GM18526 (cell line): ENCODE results near the gene UGT1A10.

ENCODE experiments used
- POLR2A ChIP-seq: IDR thresholded peaks from 3 replicates; pipeline ENCODE4 v1.6.1; 2011; ENCODE audit not compliant: insufficient read length; ENCODE audit errors: extremely low read depth

UGT1A10 gene

DNA sequence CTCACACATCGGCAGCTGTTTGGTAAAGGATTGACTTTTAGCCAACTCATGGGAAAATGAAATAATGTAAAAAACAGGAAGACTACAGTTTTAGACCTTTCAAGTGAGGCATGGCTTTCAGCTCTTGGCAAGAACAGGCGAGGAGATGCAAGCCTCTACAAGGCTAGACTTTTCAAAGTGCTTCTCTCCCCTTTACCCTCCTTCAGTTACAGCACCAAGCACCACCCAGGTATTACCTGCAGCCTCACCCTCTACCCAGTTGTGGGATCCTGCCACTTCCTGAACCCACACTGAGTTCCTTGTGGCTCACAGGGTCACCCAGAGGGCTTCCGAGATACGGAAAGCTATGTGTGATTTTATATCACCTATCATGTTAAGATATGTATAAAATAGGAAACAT is 14.7 kb downstream of the UGT1A10 start:
- TF ChIP-seq POLR2A: no peak

GRCh38 chr2:233651430-233651829 is 15.2 kb downstream of the UGT1A10 start:
- TF ChIP-seq POLR2A: no peak

GRCh38 chr2:233654501-233654900 is 18.3 kb downstream of the UGT1A10 start:
- no peak for TF ChIP-seq POLR2A

DNA sequence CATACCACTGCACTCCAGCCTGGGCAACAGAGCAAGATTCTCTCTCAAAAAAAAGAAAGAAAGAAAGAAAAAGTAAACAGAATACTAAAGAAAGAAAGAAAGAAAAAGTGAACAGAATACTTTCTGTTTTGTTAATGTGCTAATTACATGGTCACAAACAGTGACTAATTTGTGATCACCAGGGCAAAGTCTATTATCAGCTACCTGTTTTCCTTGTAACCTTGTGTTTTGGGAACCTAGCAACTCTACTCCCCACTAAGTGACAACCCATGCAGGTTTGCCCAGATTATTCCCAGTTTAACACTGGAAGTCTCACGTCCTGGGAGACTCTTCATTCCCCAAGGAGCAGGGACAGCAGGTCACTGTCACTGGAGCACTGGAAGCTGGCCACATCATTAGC is 18.8 kb downstream of the UGT1A10 start:
- TF ChIP-seq POLR2A: no peak

DNA sequence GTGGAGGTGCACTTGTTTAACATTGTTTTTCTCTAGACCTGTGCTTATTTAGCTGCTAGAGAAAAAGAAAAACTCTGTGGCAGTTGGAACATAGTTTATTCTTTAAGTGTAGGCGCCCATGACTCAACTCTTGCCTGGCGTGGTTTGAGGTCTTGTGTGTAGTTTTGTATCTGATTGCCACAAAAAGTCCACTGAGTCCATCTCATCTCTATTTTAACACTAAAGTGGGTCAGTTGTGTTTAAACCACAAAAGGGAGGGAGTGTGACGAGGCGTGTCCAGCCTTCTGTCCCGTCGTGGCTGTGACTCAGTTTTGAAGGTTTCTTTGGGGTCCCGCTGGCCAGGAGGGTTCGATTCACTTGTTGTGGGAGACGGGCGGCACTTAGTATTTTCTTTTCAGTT is 20.2 kb downstream of the UGT1A10 start:
- TF ChIP-seq POLR2A: no peak

DNA sequence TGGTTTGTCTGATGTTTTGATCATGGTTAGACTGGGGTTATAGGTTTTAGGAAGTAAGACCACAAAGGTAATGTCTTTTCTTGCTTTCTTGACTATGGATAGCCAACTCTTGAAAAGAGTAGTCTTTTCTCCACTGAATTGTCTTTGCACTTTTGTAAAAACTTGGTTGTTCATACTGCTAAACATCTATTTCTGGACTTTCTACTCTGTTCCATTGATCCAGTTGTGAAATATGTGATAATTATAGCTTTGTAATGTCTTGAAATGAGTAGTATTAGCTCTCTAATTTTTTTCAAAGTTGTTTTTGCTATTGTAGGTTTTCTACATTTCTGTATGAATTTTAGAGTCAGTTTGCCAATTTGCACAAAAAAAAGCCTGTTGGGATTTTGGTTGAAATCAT is 22.4 kb downstream of the UGT1A10 start:
- no peak for TF ChIP-seq POLR2A

GRCh38 chr2:233663911-233664310 is 27.7 kb downstream of the UGT1A10 start:
- TF ChIP-seq POLR2A: no peak

DNA sequence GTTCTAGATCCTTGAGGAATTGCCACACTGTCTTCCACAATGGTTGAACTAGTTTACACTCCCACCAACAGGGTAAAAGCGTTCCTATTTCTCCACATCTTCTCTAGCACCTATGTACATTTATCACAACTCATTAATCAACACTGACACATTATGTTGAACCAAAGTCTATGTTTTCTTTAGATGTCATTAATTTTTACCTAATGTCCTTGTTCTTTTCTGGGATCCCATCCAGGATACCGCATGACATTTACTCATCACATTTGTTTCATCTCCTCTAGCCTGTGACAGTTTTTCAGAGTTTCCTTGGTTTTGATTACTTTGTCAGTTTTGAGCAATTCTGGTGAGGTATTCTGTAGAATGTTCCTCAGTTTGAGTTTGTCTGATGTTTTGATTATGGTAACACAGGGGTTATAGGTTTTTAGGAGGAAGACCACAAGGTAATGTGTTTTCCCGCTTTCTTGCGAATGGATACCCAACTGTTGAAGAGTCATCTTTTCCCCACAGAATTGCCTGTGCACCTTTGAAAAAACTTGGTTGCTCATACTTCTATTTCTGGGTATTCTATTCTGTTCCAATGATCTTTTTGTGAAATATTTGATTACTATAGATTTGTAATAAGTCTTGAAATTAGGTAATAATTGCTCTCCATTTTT is 32.5 kb downstream of the UGT1A10 start:
- no peak for TF ChIP-seq POLR2A

DNA sequence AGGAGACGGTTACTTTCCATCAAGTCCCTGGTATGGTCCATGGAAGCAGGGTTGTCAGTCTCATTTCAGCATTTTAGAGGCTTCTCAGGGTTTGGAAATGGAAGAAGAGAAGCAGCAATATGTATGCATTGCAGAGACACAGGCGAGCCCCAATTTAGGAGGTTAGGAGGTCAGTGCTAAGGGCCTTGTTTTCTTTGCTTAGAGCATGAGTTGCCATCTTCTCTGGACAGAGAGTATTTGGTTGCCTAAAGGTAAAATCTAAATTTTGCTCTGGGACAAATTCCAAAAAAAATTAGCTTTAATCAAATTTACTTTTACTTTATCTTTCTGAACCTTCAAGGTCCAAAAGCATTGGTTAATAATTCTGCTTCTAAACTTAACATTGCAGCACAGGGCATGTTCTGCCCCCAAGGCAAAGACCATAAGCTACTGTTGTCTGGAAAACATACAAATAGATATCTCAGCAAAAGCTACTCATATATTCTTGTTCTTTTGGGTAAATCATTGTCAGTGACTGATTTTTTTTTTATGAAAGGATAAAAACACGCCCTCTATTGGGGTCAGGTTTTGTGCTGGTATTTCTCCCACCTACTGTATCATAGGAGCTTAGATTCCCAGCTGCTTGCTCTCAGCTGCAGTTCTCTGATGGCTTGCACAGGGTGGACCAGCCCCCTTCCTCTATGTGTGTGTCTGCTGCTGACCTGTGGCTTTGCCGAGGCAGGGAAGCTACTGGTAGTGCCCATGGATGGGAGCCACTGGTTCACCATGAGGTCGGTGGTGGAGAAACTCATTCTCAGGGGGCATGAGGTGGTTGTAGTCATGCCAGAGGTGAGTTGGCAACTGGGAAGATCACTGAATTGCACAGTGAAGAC is 35.3 kb downstream of the UGT1A10 start, which contains the start of gene UGT1A9:
TSS of gene UGT1A9 (plus strand) at position 609 of the 872 bp plus-strand sequence. CDS start at position 646, 37 bp downstream.
- TF ChIP-seq POLR2A: no peak

DNA sequence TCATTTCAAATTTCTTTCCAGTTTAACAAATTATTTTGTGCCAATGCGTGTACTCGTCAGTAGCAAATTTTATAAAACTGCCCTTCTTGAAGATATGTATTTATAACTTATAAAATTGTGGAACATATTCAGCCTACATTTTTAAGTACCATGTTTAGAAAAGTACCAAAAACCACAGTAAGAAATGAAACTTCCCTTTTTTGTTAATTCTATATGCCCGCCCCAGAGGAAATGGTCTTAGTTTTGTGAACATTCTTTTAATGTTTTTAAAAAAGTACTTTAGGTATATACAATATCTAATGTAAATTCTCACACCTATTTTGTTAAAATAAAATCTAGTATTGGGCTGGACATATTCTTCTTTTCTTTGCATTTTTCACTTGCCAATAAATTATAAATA is 36.6 kb downstream of the UGT1A10 start:
- no peak for TF ChIP-seq POLR2A

GRCh38 chr2:233673896-233674295 is 37.6 kb downstream of the UGT1A10 start:
- no peak for TF ChIP-seq POLR2A

DNA sequence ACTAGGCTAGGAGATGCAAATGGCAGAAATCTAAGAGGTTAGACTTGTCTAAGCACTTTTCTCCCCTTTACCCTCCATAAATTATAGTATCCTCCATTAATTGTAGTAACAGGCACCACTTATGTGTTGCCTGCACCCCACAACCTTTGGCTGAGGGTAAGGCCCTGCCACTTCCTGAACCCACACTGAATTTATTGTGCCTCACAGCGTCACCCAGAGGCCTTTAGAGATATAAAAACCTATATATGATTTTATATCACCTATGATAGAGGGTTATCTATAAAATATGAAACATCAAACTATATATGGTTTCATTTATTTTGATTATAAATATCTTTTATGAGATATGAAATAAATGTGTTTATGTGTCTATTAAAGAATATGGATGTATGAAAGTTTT is 38.1 kb downstream of the UGT1A10 start:
- no peak for TF ChIP-seq POLR2A

- no peak for TF ChIP-seq POLR2A
These were observed 38.7 kb downstream of the UGT1A10 start for GRCh38 chr2:233674995-233675394.

- no peak for TF ChIP-seq POLR2A
These were observed 39.8 kb downstream of the UGT1A10 start for GRCh38 chr2:233676046-233676445.

DNA sequence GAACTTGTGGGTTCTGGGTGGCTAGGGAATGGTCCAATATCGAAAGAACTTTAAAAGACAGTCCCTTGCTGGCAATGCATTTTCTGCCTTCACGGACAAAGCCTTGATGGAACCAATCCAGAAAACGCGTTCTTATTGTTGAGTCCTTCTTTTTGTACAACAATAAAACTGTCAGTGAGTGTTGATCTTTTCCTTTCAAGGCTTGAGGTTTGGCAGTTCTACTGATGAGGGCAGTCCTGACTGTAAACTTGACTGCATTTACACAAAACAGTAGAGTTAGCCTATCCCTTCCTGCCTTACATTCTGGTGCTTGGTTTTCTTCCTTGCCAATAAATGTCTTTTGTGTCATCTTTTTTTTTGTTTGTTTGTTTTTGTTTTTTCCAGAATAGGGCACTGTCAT is 42.9 kb downstream of the UGT1A10 start:
- no peak for TF ChIP-seq POLR2A

- no peak for TF ChIP-seq POLR2A
These were observed 44.3 kb downstream of the UGT1A10 start for GRCh38 chr2:233680361-233681045.
